ENCODE measurements around the gene MANEA.
"Not testable (repeated sequence)": the region's sequence is repeated elsewhere in the genome, so short reads cannot be mapped to it uniquely, and the experiment has no call there.

DNA sequence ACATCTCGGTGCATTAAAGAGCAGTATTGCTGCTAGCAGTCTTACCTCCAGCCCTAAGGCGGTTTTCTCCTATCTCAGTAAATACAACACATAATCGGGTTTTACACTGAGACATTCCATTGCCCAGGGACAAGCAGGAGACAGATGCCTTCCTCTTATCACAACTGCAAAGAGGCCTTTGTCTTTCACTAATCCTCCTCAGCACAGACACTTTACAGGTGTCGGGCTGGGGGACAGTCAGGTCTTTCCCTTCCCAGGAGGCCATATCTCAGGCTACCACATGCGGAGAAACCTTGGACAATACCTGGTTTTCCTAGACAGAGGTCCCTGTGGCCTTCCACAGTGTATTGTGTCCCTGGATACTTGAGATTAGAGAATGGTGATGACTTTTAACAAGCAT is 16.4 kb upstream of the MANEA start:
- not testable (repeated sequence) for TF ChIP-seq EZH2phosphoT487 (IDR thresholded peaks at IDR 0.05; ENCODE audit: borderline replicate concordance)
- TF ChIP-seq, protein P1, sequence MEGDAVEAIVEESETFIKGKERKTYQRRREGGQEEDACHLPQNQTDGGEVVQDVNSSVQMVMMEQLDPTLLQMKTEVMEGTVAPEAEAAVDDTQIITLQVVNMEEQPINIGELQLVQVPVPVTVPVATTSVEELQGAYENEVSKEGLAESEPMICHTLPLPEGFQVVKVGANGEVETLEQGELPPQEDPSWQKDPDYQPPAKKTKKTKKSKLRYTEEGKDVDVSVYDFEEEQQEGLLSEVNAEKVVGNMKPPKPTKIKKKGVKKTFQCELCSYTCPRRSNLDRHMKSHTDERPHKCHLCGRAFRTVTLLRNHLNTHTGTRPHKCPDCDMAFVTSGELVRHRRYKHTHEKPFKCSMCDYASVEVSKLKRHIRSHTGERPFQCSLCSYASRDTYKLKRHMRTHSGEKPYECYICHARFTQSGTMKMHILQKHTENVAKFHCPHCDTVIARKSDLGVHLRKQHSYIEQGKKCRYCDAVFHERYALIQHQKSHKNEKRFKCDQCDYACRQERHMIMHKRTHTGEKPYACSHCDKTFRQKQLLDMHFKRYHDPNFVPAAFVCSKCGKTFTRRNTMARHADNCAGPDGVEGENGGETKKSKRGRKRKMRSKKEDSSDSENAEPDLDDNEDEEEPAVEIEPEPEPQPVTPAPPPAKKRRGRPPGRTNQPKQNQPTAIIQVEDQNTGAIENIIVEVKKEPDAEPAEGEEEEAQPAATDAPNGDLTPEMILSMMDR (conservative IDR thresholded peaks at IDR 0.05; ENCODE audit: low read length) = not testable (repeated sequence)
